HG02943 (cell line): ENCODE measurements around the gene TMEM171.

ENCODE experiments used
- ATAC-seq: cut with Tn5 transposase; IDR thresholded peaks from one replicate; pipeline ENCODE4 v1.9.1; 2021; ENCODE audit warnings: mild to moderate bottlenecking, low read depth, moderate library complexity; ENCODE audit not compliant: unreplicated experiment

TMEM171 gene

GRCh38 chr5:73150876-73151275 is 30.5 kb downstream of the TMEM171 start:
- ATAC-seq, result no peak

DNA sequence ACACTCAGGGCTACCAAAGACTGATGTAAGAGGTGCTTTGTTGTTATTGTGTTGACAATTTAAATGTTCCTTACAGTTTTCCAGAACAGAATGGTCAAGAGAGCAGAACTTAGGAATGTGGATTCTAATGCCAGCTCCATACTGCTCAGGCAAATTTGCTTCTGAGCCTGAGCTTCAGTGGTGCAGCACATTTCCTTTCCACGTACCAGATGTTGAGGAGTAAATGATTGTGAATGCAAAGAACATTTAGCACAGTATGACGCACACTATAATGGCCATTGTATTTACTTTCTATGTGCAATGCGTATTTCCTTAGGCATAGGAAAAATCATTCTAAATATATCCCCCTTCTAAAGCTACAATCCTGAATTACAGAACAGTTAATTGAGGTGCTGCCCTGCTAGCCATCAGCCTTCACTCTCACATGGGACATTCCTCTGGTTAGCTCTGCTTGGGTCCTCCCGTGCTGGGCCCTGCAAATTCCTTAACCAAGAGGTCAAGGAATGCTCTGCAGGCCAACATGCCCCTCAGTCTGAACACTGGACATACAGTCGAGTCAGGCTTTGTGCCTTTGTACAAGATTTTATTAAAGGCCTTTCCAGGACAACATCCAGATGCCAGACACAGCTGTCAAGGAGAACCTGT is 31.5 kb downstream of the TMEM171 start:
- no peak for ATAC-seq

DNA sequence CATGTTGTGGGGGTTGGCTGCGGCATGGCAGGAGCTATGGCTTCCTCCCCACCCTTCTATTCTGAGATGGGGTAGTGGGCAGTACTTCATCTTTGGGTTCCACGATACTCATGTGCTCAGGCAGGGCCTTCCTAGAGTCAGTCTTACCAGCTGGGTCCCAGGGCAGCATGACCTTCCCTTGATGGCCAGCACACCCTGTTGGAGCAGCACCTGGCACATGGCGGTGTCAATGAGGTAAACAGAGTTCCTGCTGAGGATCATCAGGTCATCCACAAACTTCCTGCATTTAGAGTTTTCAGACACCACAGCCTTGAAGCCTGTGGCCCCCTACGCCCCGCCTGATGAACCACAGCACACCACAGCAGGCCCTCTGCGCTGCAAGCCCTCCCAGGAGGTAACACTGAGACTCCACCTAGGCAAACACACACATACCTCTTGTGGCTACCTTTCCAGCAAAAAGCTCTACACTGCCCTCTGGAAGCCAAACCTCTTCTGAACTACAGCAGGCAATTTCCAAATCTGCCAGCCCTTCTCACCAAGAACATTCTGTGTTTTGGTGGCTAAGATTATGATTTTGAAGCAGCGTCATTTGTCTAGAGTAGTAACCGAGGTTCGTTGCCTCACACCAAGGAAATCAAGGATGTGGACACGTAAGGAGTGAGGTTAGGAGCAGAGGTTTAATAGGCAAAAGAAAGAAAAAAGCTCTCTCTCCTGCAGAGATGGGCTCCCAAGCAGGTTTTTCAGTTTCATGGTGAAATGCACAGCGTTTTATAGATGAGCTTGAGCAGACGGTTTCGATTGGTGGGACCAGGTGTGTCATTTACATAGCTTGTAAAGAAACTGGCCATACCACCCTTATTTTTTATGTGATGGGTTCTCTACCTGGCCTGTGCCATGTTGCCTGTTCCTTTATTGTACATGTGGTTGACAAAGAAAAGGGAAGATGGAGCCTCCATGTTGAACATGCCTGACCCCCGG is 32.3 kb downstream of the TMEM171 start:
- no peak for ATAC-seq

GRCh38 chr5:73153513-73153912 is 33.1 kb downstream of the TMEM171 start:
- ATAC-seq, result no peak

GRCh38 chr5:73154208-73155006 is 34.0 kb downstream of the TMEM171 start:
- ATAC-seq, result no peak

DNA sequence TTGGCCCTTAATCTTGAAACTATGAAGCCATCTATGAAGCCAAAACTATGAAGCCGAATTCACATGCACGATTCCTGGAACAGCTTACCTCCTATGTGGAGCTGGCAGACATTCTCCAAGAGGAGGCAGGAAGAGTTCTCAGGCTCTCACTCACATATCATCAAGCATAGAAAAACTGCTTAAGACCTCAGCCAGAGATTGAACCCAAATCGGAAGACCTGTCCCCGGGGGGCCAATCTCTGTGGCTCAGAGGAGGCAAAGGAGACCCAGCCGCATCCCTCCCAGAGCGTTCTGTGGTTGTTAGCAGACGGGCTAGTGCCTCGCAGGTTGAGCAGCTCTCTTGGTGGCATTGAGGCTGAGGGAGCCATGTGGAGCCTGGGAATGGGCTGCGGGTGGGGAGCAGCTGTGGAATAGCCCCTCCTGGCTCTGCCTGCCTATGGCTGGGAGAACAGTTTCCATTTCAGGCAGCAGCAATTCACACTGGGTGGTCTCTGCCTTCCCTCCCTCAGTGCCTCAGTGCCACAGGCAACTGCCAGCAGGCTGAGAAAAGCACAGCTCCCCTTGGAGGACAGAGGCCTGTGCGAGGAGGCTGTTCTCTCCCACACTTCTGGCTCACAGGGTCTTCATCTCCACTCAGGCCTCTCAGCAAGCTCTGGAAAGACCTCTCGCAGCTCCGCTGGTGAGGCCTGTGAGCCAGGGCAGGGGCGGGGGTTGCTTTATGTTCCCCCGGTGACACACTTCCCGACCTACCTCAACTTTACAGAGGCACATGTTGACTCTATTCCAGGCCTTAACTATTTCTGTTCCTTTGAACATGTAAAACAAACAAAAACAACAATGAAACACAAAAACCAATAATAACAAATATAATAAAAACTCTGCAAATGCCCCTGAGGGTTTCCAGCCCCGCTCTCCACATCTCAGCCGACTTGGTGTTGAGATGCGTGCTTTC is 35.2 kb downstream of the TMEM171 start:
- no peak for ATAC-seq

DNA sequence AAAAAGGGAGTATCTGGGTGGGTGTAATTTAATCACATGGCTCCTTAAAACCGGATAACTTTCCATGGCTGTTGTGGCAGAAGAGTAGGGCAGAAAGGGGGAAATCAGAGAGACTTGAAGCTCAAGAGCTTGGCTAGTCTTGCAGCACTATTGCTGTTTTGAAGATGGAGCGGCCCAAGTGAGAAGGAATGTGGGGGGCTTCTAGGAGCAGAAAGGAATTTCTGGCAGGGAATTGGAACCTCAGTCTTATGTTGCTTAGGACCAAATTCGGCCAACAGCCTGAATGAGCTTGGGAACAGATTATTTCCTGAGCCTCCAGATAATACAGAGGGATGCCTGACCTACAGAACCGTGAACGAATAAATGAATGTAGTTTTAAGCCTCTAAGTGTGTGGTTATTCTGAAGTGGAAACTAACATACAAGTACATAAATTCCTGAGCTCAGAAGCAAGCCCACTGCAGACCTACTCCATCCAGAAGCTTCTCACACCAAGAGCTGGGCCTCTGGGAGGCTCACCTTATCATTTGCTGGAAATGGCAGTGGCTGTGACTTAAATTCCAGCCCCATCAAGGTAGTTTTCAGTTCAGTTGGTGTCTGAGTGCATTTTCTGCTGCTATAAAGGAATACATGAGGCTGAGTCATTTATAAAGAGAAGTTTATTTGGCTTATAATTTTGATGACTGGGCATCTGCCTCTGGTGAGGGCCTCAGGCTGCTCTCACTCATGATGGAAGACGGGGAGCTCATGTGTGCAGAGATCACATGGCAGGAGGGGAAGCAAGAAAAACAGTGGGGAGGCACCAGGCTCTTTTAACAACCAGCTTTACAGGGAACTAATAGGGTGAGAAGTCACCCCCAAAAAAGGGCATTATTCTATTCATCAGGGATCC is 37.3 kb downstream of the TMEM171 start:
- ATAC-seq, result no peak

DNA sequence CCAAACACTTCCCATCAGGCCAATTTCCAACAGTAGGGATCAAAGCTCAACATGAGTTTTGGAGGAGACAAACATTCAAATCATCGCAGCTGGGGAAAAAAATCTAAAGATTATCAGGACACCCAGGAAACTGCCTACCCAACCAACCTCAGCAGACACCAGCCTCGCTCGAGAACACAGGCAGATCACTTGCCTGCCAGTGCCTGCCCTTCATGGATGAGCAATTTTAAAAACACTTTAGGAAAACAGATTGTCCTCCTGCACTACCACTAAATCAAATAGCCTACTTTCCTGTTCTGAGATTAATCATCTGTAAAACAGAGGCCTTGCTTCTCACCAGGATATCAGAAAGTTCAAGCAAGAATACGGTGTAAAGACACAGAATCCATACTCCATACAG is 37.9 kb downstream of the TMEM171 start:
- ATAC-seq, result no peak

DNA sequence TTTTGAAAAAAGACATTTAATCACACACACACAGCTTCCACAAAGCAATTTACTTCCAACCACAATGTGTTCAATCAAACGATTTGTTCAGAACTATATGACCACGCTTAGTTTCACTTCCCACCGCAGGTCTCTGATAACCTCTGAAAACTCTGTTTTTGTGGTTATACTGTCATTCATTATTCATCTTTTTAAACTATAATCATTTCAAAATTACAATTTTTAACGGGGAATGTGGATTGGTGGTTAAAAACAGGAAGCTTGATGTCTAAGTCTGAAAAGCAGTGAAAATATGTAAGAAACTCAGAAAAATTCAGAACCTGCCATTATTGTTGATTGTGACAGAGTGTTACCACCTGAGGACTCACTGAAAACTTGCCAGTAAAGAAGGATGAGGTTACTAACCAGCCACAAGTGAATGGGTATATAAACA is 39.9 kb downstream of the TMEM171 start:
- peak; percentile 67 for ATAC-seq

- ATAC-seq, result no peak
Observed at GRCh38 chr5:73170522-73170921, 50.1 kb downstream of the TMEM171 start.

GRCh38 chr5:73171495-73171894 is 51.1 kb downstream of the TMEM171 start:
- no peak for ATAC-seq

- ATAC-seq, result no peak
Observed at GRCh38 chr5:73172951-73173350, 52.6 kb downstream of the TMEM171 start, which contains the start of gene TMEM174. TMEM174 (plus strand) TSS chr5:73173193; CDS start chr5:73173244, 51 bp downstream.

DNA sequence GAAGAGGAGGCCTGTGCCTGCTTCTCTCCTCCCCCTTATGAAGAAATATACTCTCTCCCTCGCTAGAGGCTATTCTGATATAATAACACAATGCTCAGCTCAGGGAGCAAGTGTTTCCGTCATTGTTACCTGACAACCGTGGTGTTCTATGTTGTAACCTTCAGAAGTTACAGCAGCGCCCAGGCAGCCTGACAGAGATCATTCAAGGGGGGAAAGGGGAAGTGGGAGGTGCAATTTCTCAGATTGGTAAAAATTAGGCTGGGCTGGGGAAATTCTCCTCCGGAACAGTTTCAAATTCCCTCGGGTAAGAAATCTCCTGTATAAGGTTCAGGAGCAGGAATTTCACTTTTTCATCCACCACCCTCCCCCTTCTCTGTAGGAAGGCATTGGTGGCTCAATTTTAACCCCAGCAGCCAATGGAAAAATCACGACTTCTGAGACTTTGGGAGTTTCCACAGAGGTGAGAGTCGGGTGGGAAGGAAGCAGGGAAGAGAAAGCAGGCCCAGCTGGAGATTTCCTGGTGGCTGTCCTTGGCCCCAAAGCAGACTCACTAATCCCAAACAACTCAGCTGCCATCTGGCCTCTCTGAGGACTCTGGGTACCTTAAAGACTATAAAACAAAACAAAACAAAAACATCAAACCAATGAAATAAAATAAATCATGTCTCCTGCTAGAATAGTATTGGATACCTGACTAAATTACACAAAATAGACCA is 53.9 kb downstream of the TMEM171 start:
- no peak for ATAC-seq

DNA sequence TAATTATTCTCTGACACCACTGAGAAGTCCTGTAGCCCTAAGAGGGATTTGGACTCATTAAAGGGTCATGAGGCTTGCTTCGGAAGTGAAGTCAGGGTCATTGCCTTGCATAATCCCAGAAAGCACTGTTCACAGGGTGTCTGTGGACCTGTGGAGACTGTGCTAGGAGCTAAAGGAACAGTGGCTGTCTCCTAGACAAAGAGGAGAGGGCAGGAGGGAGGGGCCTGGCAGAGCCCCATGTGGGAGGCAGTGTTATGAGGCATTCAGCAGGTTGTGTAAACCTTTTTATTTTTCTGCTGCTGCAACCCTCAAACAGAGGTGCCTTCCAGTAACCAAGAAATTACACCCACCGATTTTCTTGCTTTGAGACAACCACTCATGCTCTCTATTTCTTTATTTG is 55.9 kb downstream of the TMEM171 start:
- no peak for ATAC-seq

- no peak for ATAC-seq
Observed at GRCh38 chr5:73178265-73178664, 57.9 kb downstream of the TMEM171 start.

DNA sequence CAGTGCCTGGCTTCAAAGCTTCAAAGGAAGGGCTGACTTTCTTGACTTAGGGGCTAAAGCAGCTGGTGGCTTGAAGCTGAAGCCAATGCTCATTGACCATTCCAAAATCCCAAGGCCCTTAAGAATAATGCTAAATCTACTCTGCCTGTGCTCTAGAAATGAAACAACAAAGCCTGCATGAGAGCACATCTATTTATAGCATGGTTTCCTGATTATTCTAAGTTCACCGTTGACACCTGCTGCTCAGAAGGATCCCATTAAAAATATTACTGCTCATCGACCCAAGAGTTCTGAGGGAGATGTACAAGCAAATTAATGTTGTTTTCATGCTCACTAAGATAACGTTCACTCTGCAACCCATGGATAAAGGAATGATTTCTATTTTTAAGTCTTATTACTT is 59.4 kb downstream of the TMEM171 start:
- no peak for ATAC-seq

DNA sequence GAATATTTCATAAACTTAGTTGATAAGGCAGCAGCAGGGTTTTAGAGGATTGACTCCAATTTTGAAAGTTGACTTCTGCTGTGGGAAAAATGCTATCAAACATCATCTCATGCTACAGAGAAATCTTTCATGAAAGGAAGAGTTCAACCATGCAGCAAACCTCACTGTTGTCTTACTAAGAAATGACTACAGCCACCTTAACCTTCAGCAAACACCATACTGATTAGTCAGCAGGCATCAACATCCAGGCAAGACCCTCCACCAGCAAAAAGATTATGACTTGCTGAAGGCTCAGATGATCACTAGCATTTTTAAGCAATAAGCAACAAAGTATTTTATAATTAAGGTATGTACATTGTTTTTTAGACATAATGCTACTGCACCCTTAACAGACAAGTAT is 60.2 kb downstream of the TMEM171 start:
- no peak for ATAC-seq
